CD4-positive, alpha-beta T cell treated with Interleukin-12 subunit alpha and Interleukin-12 subunit beta, for 1 hour (primary cell): ENCODE measurements around the gene HORMAD2.
A peak's percentile ranks its signal among the peaks of the same experiment; 100 is the strongest.

Experiments used
- DNase-seq: peaks from one replicate; pipeline ENCODE4 v3.0.0-alpha.2; 2020

The HORMAD2 gene

GRCh38 chr22:30171008-30171407 lies 90.7 kb downstream of the HORMAD2 start:
- no peak for DNase-seq

GRCh38 chr22:30175690-30176288 lies 95.5 kb downstream of the HORMAD2 start:
- DNase-seq, result no peak

- DNase-seq, result no peak
Observed at GRCh38 chr22:30176431-30176830, 96.2 kb downstream of the HORMAD2 start.

- DNase-seq, result peak; percentile 43
Observed at GRCh38 chr22:30178181-30179126, 98.2 kb downstream of the HORMAD2 start.

GRCh38 chr22:30180616-30181015 lies 100.4 kb downstream of the HORMAD2 start:
- no peak for DNase-seq

GRCh38 chr22:30181459-30182349 lies 101.4 kb downstream of the HORMAD2 start:
- no peak for DNase-seq

GRCh38 chr22:30182350-30182745 lies 102.1 kb downstream of the HORMAD2 start:
- no peak for DNase-seq

- no peak for DNase-seq
Observed at GRCh38 chr22:30182815-30183214, 102.6 kb downstream of the HORMAD2 start.

GRCh38 chr22:30183271-30183670 lies 103.0 kb downstream of the HORMAD2 start:
- DNase-seq, result no peak

GRCh38 chr22:30183861-30184278 lies 103.6 kb downstream of the HORMAD2 start:
- DNase-seq, result no peak

- no peak for DNase-seq
Observed at GRCh38 chr22:30185129-30185528, 104.9 kb downstream of the HORMAD2 start.

- no peak for DNase-seq
Observed at GRCh38 chr22:30185549-30185948, 105.3 kb downstream of the HORMAD2 start.

- no peak for DNase-seq
Observed at GRCh38 chr22:30186041-30186440, 105.8 kb downstream of the HORMAD2 start.

- DNase-seq, result no peak
Observed at GRCh38 chr22:30186510-30186909, 106.2 kb downstream of the HORMAD2 start.

- no peak for DNase-seq
Observed at GRCh38 chr22:30187094-30187493, 106.8 kb downstream of the HORMAD2 start.

GRCh38 chr22:30187529-30188407 lies 107.5 kb downstream of the HORMAD2 start:
- peak; percentile 28 for DNase-seq

GRCh38 chr22:30188911-30189310 lies 108.6 kb downstream of the HORMAD2 start:
- DNase-seq, result no peak

GRCh38 chr22:30190574-30190973 lies 110.3 kb downstream of the HORMAD2 start:
- DNase-seq, result no peak

- no peak for DNase-seq
Observed at GRCh38 chr22:30191040-30191701, 110.9 kb downstream of the HORMAD2 start.

GRCh38 chr22:30192427-30192826 lies 112.2 kb downstream of the HORMAD2 start:
- no peak for DNase-seq

GRCh38 chr22:30193031-30193775 lies 112.9 kb downstream of the HORMAD2 start:
- no peak for DNase-seq
